Endothelial cell of umbilical vein (primary cell): ENCODE measurements around the gene GAK. TPM values are rescaled to one million over a fixed set of nuclear protein-coding genes. Genes with fewer than 3 reads are reported as not detected.

Source experiments
- BruUV-seq: library from RNA; stranded (reverse); fragments of 400-500 nt; replicated peaks from 2 replicates; lab custom pipeline; 2021; lab: Mats Ljungman, UMichigan
- CTCF ChIA-PET: fragments of 300-600, 350-600 bp; sonication (Branson Sonifier 250); formaldehyde crosslinking; loops from one replicate; lab custom pipeline; 2021; ENCODE audit warnings: antibody characterized with exemption, inconsistent platforms; lab: Charles Lee
- POLR2A ChIA-PET: fragments of 300-600, 350-600 bp; sonication (Branson Sonifier 250); formaldehyde crosslinking; loops from one replicate; lab custom pipeline; 2021; ENCODE audit warnings: antibody characterized with exemption, inconsistent platforms; lab: Charles Lee
- DNase-seq: peaks from one replicate; pipeline ENCODE4 v3.0.0-alpha.2; 2011; ENCODE audit warnings: low read depth, low spot score
- FAIRE-seq: peaks from 2 replicates; lab custom pipeline; 2011; peaks lifted over from hg19 to GRCh38; lab: Jason Lieb, UNC
- H2AFZ ChIP-seq: 2 replicates; pipeline ENCODE4 v1.6.0; 2012; ENCODE audit warnings: low read depth, low read length, control low read depth, inconsistent platforms
- H3K27ac ChIP-seq: 2 replicates; pipeline ENCODE4 v1.5.1; 2011; ENCODE audit warnings: low read depth, mild to moderate bottlenecking, control low read depth, low read length, moderate library complexity; ENCODE audit not compliant: insufficient read depth
- H3K27me3 ChIP-seq, 2 experiments: 2 replicates each; pipeline versions ENCODE4 v1.6.0 to v1.6.1; 2011; ENCODE audit warnings: low read length in 2 of 2, mixed read lengths in 1 of 2; ENCODE audit not compliant: control insufficient read depth in 2 of 2, insufficient read depth in 2 of 2
- H3K36me3 ChIP-seq, 2 experiments: 2 replicates in 1 of 2; 3 replicates in 1 of 2; pipeline ENCODE4 v1.5.1; 2011; ENCODE audit warnings: low read length in 2 of 2, mild to moderate bottlenecking in 1 of 2, moderate library complexity in 1 of 2; ENCODE audit not compliant: control insufficient read depth in 2 of 2, insufficient read depth in 2 of 2; ENCODE audit errors: extremely low read depth in 1 of 2
- H3K4me1 ChIP-seq: 3 replicates; pipeline ENCODE4 v1.5.1; 2011; ENCODE audit warnings: mild to moderate bottlenecking, low read length; ENCODE audit not compliant: control insufficient read depth, insufficient read depth; ENCODE audit errors: extremely low read depth
- H3K4me2 ChIP-seq: 2 replicates; pipeline ENCODE4 v1.6.1; 2011; ENCODE audit warnings: low read length, control low read depth, mixed read lengths; ENCODE audit not compliant: insufficient read depth
- H3K4me3 ChIP-seq, 3 experiments: fragments of 200-600 bp in 1 of 3; sonication (generic), shearing (Covaris generic) in 1 of 3; replicated peaks in 1 of 3; 2 replicates each; pipeline ENCODE4 v1.5.1; 2011 to 2016; ENCODE audit warnings: control low read depth in 3 of 3, low read length in 3 of 3, mild to moderate bottlenecking in 2 of 3, inconsistent platforms in 1 of 3, low read depth in 1 of 3, moderate library complexity in 1 of 3; ENCODE audit not compliant: insufficient read depth in 1 of 3
- H3K79me2 ChIP-seq: 2 replicates; pipeline ENCODE4 v1.6.0; 2012; ENCODE audit warnings: low read length, inconsistent platforms; ENCODE audit not compliant: control insufficient read depth, insufficient read depth
- H3K9ac ChIP-seq: replicated peaks from 2 replicates; pipeline ENCODE3; 2011; ENCODE audit warnings: low read length, control low read depth; ENCODE audit not compliant: insufficient read depth; ENCODE audit errors: extremely low read depth
- H3K9me1 ChIP-seq: replicated peaks from 3 replicates; pipeline ENCODE4 v1.6.0; 2011; ENCODE audit warnings: mild to moderate bottlenecking, low read length; ENCODE audit not compliant: control insufficient read depth, insufficient read depth; ENCODE audit errors: extremely low read depth
- H3K9me3 ChIP-seq: replicated peaks from 2 replicates; pipeline ENCODE4 v1.5.1; 2012; ENCODE audit warnings: low read length, inconsistent platforms; ENCODE audit not compliant: control insufficient read depth, insufficient read depth
- H4K20me1 ChIP-seq: replicated peaks from 2 replicates; pipeline ENCODE3; 2011; ENCODE audit warnings: mild to moderate bottlenecking, low read length; ENCODE audit not compliant: control insufficient read depth, insufficient read depth; ENCODE audit errors: extremely low read depth
- EZH2 ChIP-seq: IDR thresholded peaks from 2 replicates; pipeline ENCODE4 v1.6.1; 2012; ENCODE audit warnings: borderline replicate concordance, low read depth, mild to moderate bottlenecking, moderate library complexity, low read length, inconsistent platforms; ENCODE audit not compliant: severe bottlenecking
- FOS ChIP-seq: IDR thresholded peaks from 2 replicates; pipeline ENCODE4 v1.6.1; 2011; ENCODE audit warnings: mild to moderate bottlenecking, low read length, moderate library complexity, borderline replicate concordance; ENCODE audit not compliant: insufficient read depth
- GATA2 ChIP-seq: IDR thresholded peaks from 2 replicates; pipeline ENCODE4 v1.7.0; 2011; ENCODE audit warnings: low read depth, mild to moderate bottlenecking, moderate library complexity, mixed read lengths, low read length; ENCODE audit not compliant: insufficient read length, insufficient read depth
- JUN ChIP-seq: IDR thresholded peaks from 2 replicates; pipeline ENCODE4 v1.6.1; 2011; ENCODE audit warnings: borderline replicate concordance, low read depth; ENCODE audit not compliant: insufficient read length, insufficient read depth
- MYC ChIP-seq: IDR thresholded peaks from one replicate; pipeline ENCODE4 v1.6.1; 2011; ENCODE audit warnings: mild to moderate bottlenecking, low read depth, low read length
- POLR2A ChIP-seq: IDR thresholded peaks from 2 replicates; pipeline ENCODE4 v1.6.1; 2012; ENCODE audit warnings: low read depth, mild to moderate bottlenecking, control low read depth, low read length
- POLR2AphosphoS5 ChIP-seq: IDR thresholded peaks from 2 replicates; pipeline ENCODE4 v1.6.1; 2012; ENCODE audit warnings: low read depth, mild to moderate bottlenecking, control low read depth, low read length, moderate library complexity; ENCODE audit not compliant: insufficient read depth
- dilution Hi-C: fragments of 300-500 bp; cut with MboI; formaldehyde crosslinking; loops from one replicate; pipeline ENCODE4 v1.15.0; 2019; ENCODE audit warnings: low sequenced_read_pairs; ENCODE audit not compliant: extremely low pct_ligation_motif_present
- intact Hi-C: fragments of 100-400 bp; cut with micrococcal nuclease; formaldehyde crosslinking; loops from one replicate; pipeline ENCODE4 v1.10.0; 2022
- polyA plus RNA-seq, 4 experiments: library from polyadenylated mRNA; depleted of rRNA in 3 of 4; stranded (reverse) in 3 of 4; unstranded in 1 of 4; fragments of >200 nt; gene quantifications; 2 replicates each; pipeline versions ENCODE4 v1.2.1 to v1.2.3, GENCODE V29; 2011 to 2012; ENCODE audit warnings: missing spikeins in 1 of 4
- total RNA-seq: library from RNA; stranded (reverse); gene quantifications from 2 replicates; pipeline ENCODE4 v1.2.3, GENCODE V29; 2021
- TF ChIP-seq, protein P1 (sequence below): IDR thresholded peaks from 2 replicates; pipeline ENCODE4 v1.6.1; 2011; ENCODE audit not compliant: insufficient read depth, insufficient read length
- TF ChIP-seq, protein P2 (sequence below), 2 donors: IDR thresholded peaks; 1 replicate in 1 of 2; 2 replicates in 1 of 2; pipeline ENCODE4 v1.5.1; 2011; ENCODE audit warnings: low read length in 2 of 2, mild to moderate bottlenecking in 2 of 2, moderate library complexity in 2 of 2, control low read depth in 1 of 2, inconsistent platforms in 1 of 2, low read depth in 1 of 2; ENCODE audit not compliant: insufficient read depth in 1 of 2; ENCODE audit errors: extremely low read depth in 1 of 2

Gene GAK
- total and polyA plus RNA-seq, 2 donors (not counting 3 experiments of a cell fraction or from before 2014, with no cell fraction given) = 49.6 to 109 TPM

DNA sequence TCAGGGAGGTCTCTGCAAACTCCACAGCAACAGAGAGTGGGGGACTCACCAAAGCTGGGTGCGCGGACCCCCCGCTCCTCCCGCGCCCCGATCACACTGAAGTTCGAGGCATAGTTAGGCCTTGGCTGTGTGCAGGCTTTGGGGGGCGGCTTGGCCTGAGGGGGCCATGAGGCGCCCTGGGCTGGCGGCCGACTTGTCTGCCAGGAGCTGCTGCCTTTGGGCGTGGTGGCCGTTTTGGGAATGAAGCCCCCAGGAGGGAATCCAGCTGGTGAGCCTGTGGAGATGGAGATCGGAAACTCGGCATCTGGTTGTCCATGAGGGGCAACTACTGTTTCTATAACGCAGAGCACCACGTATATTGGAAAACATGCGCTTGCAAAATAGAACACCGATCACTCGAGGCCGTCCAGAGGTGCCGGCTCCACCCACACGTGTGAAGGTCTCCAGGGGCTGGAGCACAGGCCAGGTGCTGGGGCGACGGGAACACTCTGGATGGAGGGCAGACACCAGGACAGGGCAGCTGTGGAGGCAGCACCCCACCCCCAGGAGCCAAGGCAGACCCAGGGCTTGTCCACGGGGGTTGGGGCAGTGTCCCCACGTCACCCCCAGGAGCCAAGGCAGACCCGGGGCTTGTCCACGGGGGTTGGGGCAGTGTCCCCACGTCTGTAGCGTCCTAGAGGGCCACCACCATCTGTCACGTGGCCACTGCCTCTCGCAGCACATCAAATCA is 80.2 kb downstream of the GAK start:
- CTCF ChIA-PET = no interaction called here
- no TSS peak for BruUV-seq

More for the DNA sequence above, 80.2 kb downstream of the GAK start:
- DNase-seq = no peak
- POLR2A ChIA-PET = no interaction called here
- Histone ChIP-seq H4K20me1 (no peaks in the 10 kb centered on the region), H3K9me1 (no peaks in the 10 kb centered on the region), H3K27ac (no peak overlapping the region), H3K4me1 (no peaks in the 10 kb centered on the region), H3K9me3 (no peaks in the 10 kb centered on the region), H3K4me3 (no peak overlapping the region), H3K79me2 (no peaks in the 10 kb centered on the region), H3K27me3 (no peaks in the 10 kb centered on the region), H3K4me2 (no peak overlapping the region), H3K36me3 (peaks cover 8 to 19% of the 10 kb centered on the region in 2 experiments), H3K9ac (no peak overlapping the region), H2AFZ (no peak overlapping the region)
- intact Hi-C loops (no loop called here), dilution Hi-C loops (no loop called here)
- TF ChIP-seq EZH2 (no peak), MYC (no peak), POLR2AphosphoS5 (no peak), POLR2A (no peak), FOS (no peak), JUN (no peak), GATA2 (no peak)
- TF ChIP-seq, protein P1, sequence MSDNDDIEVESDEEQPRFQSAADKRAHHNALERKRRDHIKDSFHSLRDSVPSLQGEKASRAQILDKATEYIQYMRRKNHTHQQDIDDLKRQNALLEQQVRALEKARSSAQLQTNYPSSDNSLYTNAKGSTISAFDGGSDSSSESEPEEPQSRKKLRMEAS = no peak
- TF ChIP-seq, protein P2, sequence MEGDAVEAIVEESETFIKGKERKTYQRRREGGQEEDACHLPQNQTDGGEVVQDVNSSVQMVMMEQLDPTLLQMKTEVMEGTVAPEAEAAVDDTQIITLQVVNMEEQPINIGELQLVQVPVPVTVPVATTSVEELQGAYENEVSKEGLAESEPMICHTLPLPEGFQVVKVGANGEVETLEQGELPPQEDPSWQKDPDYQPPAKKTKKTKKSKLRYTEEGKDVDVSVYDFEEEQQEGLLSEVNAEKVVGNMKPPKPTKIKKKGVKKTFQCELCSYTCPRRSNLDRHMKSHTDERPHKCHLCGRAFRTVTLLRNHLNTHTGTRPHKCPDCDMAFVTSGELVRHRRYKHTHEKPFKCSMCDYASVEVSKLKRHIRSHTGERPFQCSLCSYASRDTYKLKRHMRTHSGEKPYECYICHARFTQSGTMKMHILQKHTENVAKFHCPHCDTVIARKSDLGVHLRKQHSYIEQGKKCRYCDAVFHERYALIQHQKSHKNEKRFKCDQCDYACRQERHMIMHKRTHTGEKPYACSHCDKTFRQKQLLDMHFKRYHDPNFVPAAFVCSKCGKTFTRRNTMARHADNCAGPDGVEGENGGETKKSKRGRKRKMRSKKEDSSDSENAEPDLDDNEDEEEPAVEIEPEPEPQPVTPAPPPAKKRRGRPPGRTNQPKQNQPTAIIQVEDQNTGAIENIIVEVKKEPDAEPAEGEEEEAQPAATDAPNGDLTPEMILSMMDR (IDR thresholded peaks at IDR 0.05; ENCODE audit: extremely low read depth in 1 of 2, insufficient read depth in 1 of 2, low read depth in 1 of 2, low read length in 2 of 2) = no peak
- no peak for FAIRE-seq
